ENCODE measurements around the gene PTPRN.

Gene PTPRN

DNA sequence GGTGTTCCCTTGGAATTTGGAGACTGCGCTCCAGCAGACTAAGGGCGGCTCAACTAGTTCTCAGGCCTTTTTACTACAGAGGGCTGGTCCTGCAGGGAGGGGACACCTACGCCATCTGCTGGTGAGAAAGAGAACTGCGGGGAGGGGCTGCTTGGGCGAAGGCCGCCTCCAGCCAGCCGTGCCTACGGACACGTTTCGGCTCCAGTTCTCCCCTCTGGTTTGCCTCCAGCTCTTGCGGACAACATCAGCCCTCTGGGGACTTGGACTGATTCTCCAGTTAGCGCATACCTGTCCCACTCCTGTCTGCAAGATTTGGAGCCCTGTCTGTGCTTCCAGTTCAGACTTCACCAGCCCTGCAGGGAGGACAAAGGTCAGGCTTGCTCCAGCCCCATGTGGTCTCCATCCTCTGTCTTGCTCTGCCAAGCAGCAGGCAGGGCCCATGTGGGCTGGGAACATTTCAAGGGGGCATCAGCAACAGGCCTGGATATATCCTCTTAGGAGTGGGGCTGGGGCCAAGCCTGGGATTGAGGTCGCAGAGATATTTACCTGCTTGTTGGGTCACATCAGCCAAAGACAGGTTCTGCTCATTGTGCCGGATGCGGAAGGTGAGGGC, 10.3 kb downstream of the PTPRN start:
- TF ChIP-seq, protein P1, sequence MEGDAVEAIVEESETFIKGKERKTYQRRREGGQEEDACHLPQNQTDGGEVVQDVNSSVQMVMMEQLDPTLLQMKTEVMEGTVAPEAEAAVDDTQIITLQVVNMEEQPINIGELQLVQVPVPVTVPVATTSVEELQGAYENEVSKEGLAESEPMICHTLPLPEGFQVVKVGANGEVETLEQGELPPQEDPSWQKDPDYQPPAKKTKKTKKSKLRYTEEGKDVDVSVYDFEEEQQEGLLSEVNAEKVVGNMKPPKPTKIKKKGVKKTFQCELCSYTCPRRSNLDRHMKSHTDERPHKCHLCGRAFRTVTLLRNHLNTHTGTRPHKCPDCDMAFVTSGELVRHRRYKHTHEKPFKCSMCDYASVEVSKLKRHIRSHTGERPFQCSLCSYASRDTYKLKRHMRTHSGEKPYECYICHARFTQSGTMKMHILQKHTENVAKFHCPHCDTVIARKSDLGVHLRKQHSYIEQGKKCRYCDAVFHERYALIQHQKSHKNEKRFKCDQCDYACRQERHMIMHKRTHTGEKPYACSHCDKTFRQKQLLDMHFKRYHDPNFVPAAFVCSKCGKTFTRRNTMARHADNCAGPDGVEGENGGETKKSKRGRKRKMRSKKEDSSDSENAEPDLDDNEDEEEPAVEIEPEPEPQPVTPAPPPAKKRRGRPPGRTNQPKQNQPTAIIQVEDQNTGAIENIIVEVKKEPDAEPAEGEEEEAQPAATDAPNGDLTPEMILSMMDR (conservative IDR thresholded peaks at IDR 0.05; ENCODE audit: low read length) = peak; percentile 96
- no peak overlapping the region for H3K4me3 ChIP-seq (ENCODE audit: low read length)
- DNase-seq (ENCODE audit: low read depth) = peak; percentile 70

GRCh38 chr2:219297766-219298456, 11.3 kb downstream of the PTPRN start:
- TF ChIP-seq, protein P1 (conservative IDR thresholded peaks at IDR 0.05; ENCODE audit: low read length) = peak; percentile 36
- H3K4me3 ChIP-seq (ENCODE audit: low read length) = no peak overlapping the region

DNA sequence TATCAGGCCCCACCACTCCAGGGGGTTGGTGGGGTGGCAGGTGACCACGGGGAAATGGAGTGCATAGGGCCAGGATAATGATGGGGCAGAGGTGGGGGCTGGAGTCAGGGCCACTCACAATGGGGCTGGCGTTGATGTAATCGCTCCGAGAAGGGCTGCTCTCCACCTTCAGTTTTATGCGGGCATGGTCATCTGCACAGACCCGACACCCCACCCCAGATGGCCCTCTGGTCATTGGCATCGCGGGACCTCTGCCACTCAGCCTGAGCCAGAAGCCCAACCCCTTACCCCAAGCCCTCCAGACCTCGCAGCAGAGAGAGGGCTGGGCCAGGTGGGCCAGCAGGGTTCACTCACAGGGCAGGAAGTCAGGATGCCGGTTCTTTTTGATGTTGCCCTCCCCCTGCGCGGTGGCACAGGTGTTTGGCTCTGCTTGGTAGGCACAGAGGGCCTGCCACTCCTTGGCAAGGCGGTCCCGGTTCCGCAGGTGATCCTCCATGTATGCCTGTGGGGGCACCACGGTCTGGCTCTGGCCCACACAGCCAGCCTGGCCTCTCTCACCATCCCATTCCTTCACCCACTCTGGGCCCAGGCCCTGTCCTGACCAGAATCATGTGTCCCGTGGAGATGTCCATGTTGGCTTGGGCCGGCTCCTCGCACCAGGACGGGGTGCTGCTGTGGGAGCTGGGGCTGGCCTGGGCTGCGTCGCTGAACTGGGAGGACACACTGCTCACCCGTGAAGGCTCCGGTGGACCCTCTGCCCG, 12.4 kb downstream of the PTPRN start:
- DNase-seq (ENCODE audit: low read depth) = no peak
- TF ChIP-seq, protein P1 (conservative IDR thresholded peaks at IDR 0.05; ENCODE audit: low read length) = no peak

More at GRCh38 chr2:219297766-219298456, 11.3 kb downstream of the PTPRN start:
- DNase-seq (ENCODE audit: low read depth) = no peak

DNA sequence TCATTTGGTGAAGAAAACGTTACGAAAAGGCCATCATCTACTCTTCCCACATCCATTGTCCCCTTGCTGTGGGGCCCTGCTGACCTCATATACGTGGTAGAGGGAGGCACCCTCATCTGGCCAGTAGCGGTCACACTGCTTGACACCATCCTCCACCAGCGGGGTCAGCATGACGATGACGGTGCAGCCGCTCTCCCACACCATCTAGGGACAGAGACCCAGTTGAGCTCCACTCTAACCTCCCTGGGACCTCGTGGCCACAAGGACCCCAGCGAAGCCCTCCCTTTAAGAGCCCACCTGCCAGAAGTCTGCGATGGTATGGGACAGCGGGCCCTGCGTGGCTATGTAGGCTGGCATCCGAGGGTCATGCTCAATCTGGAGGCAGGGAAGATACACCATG, 13.1 kb downstream of the PTPRN start:
- DNase-seq (ENCODE audit: low read depth) = no peak
- TF ChIP-seq, protein P1 (conservative IDR thresholded peaks at IDR 0.05; ENCODE audit: low read length) = no peak
- no peak overlapping the region for H3K4me3 ChIP-seq (ENCODE audit: low read length)

More for the DNA sequence above, 12.4 kb downstream of the PTPRN start:
- no peak overlapping the region for H3K4me3 ChIP-seq (ENCODE audit: low read length)

DNA sequence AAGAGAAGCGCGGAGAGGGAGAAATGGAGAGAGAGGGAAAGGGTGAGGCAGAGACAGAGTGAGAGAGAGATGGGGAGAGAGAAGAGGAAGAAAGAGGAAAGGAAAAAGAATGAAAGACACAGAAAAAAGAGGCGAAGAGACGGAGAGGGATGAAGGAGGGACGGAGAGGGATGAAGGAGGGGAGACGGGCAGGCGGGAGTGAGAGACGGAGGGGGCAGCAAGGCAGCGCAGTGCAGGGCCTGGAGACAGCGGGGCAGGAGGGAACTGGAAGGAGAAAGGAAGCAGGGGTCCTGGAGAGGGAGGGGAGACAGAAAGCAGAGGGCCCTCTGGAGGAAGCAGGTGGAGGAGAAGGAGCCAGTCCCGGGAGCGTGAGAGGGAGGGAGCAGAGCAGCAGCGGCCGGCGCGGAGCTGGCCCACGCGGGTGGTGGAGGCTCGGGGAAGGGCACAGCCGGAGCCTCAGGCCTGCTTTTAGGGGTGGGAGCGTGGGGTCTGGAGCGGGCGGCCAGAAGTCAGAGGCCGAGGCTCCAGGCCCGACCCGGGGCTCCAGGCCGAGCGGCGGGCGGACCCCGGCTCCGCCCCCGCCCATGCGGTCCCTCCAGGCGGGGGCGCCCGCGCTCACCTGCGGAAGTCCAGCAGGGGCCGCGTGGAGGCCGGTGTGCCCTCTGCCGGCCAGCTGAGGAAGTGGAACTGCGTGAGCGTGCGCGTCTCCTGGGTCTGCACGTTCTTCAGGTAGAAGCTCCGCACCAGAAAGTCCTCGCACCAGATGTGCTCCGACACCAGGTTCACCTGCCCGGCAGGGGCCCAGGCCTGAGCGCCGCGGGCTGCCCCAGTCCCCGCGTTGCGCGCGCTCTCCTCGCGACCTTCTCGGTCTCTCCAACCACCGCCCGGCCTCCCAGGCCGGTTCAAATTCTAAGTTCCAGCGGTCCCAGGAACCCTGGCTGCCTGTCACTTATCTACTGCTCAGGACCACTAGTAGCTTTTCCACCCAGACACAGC, 14.5 kb downstream of the PTPRN start:
- peak; percentile 66 for DNase-seq (ENCODE audit: low read depth)
- H3K4me3 ChIP-seq (ENCODE audit: low read length) = peak overlapping the region; percentile 57
- TF ChIP-seq, protein P1 (conservative IDR thresholded peaks at IDR 0.05; ENCODE audit: low read length) = peak; percentile 73

DNA sequence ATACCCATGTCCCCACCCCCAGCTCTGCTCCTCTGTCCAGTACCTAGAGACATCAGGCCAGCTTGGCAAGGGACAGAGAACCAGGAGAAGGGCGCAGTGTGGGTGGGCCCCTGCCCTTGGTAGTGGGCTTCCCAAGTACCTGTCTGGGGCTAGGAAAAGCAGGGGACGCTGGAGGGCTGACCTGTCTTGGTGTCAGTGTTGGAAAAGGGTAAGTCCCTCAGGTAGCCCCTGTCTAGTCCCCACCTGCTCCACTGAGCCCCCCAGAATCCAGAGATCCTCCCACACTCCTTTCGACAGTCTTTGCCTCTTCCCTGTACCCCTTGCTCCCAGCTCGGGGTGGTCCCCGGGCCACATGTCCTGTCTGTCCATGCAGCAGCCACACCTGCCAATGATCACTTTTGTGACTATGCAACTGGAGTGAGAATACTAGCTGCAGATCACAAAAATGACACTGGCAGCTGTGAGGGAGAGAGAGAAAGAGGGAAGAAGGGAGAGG, 15.4 kb downstream of the PTPRN start:
- TF ChIP-seq, protein P1 (conservative IDR thresholded peaks at IDR 0.05; ENCODE audit: low read length) = no peak
- no peak overlapping the region for H3K4me3 ChIP-seq (ENCODE audit: low read length)
- DNase-seq (ENCODE audit: low read depth) = no peak

All from AG10803 (cell line).